Neural crest cell (in vitro differentiated cells): ENCODE measurements around the gene SNRPF. TPM values are rescaled to one million over a fixed set of nuclear protein-coding genes. Genes with fewer than 3 reads are reported as not detected.

Experiments
- DNase-seq: peaks from one replicate; pipeline ENCODE4 v3.0.0; 2021; ENCODE audit warnings: low read depth, mixed read lengths, low spot score
- H3K27ac Mint-ChIP-seq: one replicate; pipeline ENCODE4 v1.8.0; 2021; ENCODE audit warnings: mild to moderate bottlenecking, mixed read lengths; ENCODE audit not compliant: unreplicated experiment
- H3K27me3 Mint-ChIP-seq: 2 replicates; pipeline ENCODE4 v1.8.0; 2021; ENCODE audit warnings: low read depth, mild to moderate bottlenecking, mixed read lengths
- H3K36me3 Mint-ChIP-seq: 2 replicates; pipeline ENCODE4 v1.8.0; 2021; ENCODE audit warnings: low read depth, mild to moderate bottlenecking, mixed read lengths
- H3K4me1 Mint-ChIP-seq: 2 replicates; pipeline ENCODE4 v1.8.0; 2021; ENCODE audit warnings: mixed read lengths
- H3K4me3 Mint-ChIP-seq: one replicate; pipeline ENCODE4 v1.8.0; 2021; ENCODE audit warnings: mild to moderate bottlenecking, mixed read lengths
- H3K9me3 Mint-ChIP-seq: 2 replicates; pipeline ENCODE4 v1.8.0; 2021; ENCODE audit warnings: mixed read lengths
- CTCF ChIP-seq: fragments of 200-600 bp; sonication (generic); conservative IDR thresholded peaks from 2 replicates; pipeline ENCODE4 v1.5.0; 2021; ENCODE audit warnings: antibody characterized with exemption, mild to moderate bottlenecking
- total RNA-seq: library from RNA; stranded (reverse); gene quantifications from 2 replicates; pipeline ENCODE4 v1.2.1, GENCODE V29; 2021

Gene SNRPF
- total RNA-seq, 1 donor from 2014 or later: 71.5 TPM

- no peaks in the 10 kb centered on the region for H3K4me1 Mint-ChIP-seq
- H3K36me3 Mint-ChIP-seq: peaks cover 13% of the 10 kb centered on the region
- DNase-seq: no peak
- TF ChIP-seq CTCF: no peak
- no peaks in the 10 kb centered on the region for H3K27me3 Mint-ChIP-seq
- peaks cover 3% of the 10 kb centered on the region for H3K9me3 Mint-ChIP-seq
- H3K27ac Mint-ChIP-seq: no peak overlapping the region
- no peak overlapping the region for H3K4me3 Mint-ChIP-seq
Observed at GRCh38 chr12:95877622-95878021, 18.9 kb downstream of the SNRPF start.

- Mint-ChIP-seq H3K4me1 (peaks cover 5% of the 10 kb centered on the region), H3K27ac (no peak overlapping the region), H3K4me3 (no peak overlapping the region)
Observed at GRCh38 chr12:95880895-95881294, 22.1 kb downstream of the SNRPF start.

GRCh38 chr12:95881331-95881955 is 22.7 kb downstream of the SNRPF start:
- Mint-ChIP-seq H3K36me3 (peaks cover 2% of the 10 kb centered on the region), H3K27ac (no peak overlapping the region), H3K27me3 (no peaks in the 10 kb centered on the region), H3K9me3 (no peaks in the 10 kb centered on the region), H3K4me3 (no peak overlapping the region), H3K4me1 (peaks cover 5% of the 10 kb centered on the region)
- TF ChIP-seq CTCF: no peak
- no peak for DNase-seq

More at GRCh38 chr12:95880895-95881294, 22.1 kb downstream of the SNRPF start:
- peaks cover 2% of the 10 kb centered on the region for H3K9me3 Mint-ChIP-seq
- no peak for DNase-seq
- TF ChIP-seq CTCF: no peak
- H3K27me3 Mint-ChIP-seq: no peaks in the 10 kb centered on the region
- H3K36me3 Mint-ChIP-seq: peaks cover 7% of the 10 kb centered on the region

- Mint-ChIP-seq H3K27ac (no peak overlapping the region), H3K4me3 (no peak overlapping the region), H3K9me3 (no peaks in the 10 kb centered on the region), H3K4me1 (peaks cover 5% of the 10 kb centered on the region), H3K27me3 (no peaks in the 10 kb centered on the region), H3K36me3 (peaks cover 2% of the 10 kb centered on the region)
- no peak for TF ChIP-seq CTCF
- no peak for DNase-seq
Observed at GRCh38 chr12:95882080-95882479, 23.3 kb downstream of the SNRPF start.

- H3K27me3 Mint-ChIP-seq: no peaks in the 10 kb centered on the region
- H3K9me3 Mint-ChIP-seq: no peaks in the 10 kb centered on the region
- peaks cover 5% of the 10 kb centered on the region for H3K4me1 Mint-ChIP-seq
- no peak overlapping the region for H3K4me3 Mint-ChIP-seq
- H3K27ac Mint-ChIP-seq: no peak overlapping the region
- DNase-seq: no peak
- no peak for TF ChIP-seq CTCF
- peaks cover 2% of the 10 kb centered on the region for H3K36me3 Mint-ChIP-seq
Observed at GRCh38 chr12:95882873-95883272, 24.1 kb downstream of the SNRPF start.
